HG03025 (cell line): ENCODE data around the gene USP46.

Experiments used
- ATAC-seq: cut with Tn5 transposase; IDR thresholded peaks from one replicate; pipeline ENCODE4 v1.9.1; 2021; ENCODE audit warnings: mild to moderate bottlenecking, moderate library complexity; ENCODE audit not compliant: unreplicated experiment, low FRiP score

The USP46 gene

DNA sequence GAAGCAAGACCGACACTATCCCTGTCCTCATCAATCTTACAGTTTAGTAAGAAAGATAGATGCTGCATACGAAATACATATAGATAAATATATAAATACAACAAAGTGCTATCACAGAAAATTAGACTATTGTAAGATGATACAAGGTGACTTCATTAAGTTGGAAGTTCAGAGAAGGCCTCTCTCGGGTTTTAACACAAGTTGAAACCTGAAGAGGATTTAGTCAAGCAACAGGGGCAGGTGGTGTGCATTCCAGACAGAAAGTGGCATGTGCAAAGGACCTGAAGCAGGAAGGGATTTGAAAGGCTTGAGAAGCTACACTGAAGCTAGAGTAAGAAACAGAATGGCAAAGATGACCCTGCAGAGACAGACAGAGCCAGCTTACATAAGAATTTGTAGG, 36.5 kb downstream of the USP46 start:
- no peak for ATAC-seq

DNA sequence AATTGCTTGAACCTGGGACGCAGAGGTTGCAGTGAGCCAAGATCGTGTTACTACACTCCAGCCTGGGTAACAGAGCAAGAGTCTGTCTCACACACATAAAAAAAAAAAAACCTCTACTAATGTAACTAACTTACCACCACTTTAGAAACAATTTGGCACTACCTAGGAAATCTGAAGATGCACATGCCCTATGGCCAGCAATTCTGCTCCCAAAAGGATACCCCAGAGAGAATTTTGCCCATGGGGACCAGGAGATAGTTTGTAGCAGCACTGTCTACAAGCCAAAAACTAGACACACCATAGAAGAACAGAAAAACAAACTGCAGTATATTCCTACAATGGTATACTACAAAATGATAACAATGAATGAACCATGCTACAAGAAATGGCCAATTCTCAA, 37.5 kb downstream of the USP46 start:
- no peak for ATAC-seq

DNA sequence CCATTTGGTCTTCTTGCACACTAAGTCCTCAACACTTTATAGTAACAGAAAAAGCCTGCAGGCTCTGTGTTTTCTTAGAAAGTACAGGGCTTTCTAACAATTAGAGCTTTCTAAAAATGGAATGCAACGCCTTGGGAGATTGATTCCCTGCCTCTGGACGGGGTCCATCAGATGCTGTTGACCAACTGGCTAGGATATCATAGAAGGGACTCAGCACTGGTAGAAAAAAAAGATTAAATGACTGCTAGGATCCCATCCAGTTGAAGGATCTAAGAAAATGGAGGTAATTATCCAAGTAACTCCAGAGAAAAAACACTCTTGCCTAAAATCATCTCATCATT, 39.5 kb downstream of the USP46 start:
- ATAC-seq = no peak

DNA sequence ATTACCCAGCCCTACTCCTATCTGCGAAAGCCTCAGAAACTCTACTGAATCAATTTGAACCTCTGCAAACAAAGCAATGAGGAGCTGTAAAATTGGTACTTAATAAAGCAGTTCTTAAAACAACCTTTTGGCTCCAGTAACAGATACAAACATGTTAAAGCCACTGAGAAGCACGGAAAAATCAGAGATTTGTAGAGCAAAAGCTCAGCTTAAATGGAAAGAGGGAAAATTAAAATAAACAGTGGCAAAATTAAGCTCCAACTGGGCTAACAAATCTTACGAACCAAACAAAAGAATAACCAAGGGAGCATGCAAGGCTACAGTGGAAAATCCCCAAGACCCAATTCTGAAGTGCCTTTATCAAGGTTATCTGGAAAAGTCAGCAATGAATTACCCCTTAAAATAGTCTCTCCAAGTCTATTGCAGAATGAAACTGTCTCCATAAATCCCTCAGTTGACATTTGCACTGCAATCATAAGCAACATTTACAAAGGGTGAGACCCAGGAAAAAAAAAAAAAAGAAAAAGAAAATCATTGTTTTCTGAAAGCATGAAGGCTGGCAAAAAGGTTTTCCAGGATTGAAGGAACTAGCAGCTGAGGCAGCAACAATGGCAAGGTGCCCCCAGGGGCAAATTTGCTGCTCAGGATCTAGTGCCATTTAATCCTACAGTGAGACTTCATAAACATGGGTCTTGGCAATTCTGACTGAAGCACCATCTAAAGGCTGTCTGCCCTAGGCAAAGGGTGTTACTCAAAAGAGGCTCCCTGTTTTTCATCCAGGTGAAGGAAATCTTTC, 40.1 kb downstream of the USP46 start:
- no peak for ATAC-seq

DNA sequence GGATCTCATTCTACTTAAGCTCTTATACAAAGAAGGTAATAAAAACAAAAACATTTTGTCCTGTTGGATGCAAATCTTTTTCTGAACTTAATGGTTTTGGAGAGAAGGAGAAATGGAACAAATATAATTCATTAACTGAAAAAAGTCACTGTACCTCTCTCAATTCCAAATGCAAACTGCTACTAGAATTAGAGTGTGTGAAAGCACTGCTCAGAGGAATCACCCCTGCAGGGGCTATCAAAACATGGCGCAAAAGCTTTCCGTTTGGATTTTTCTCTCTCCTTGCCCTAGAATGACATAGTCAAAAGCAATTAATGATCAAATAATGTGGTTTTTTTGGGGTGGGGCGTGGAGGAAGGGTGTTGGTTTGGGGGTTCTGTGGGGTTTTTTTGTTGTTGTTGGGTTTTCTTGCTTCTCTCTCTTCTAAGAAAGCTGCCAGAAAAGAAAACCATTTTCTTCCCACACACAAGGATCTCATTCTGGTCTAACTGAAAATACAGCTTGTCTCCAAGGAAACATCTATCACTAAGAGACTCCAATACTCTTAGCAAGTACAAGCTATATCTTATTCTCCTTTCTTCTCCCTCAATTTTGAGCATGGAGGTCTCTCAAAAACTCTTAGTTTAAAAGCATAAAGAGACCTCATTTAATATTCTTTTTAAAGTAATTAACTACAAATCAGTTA, 41.6 kb downstream of the USP46 start:
- ATAC-seq = no peak

- ATAC-seq = no peak
These were observed 44.9 kb downstream of the USP46 start for GRCh38 chr4:52614241-52614640.

- no peak for ATAC-seq
These were observed 46.8 kb downstream of the USP46 start for GRCh38 chr4:52612341-52612740.

DNA sequence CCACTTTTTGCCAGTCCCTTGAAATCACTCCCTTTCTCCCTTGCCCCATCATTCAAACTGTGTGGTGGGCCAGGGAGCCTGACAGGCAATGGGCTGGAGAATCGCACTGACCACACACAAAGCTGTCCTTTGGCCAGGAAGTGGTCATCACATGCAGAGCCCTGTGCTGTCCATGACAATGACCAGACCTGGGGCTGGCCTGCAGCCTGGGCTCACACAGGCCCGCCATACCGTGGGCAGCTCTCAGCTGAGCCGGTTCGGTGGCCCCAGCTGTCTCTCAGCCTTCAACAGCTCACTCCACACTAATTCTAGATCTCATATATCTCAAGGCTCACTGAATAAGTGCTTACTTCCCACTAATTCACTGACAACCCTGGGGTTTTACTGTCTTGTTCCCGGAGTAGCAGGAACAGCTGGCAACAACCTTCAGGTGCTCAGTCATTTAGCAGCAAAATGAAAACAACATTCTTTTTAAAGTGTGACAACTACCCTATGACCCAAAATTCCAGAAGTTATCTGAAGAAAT, 48.0 kb downstream of the USP46 start:
- no peak for ATAC-seq

- no peak for ATAC-seq
These were observed 52.4 kb downstream of the USP46 start for GRCh38 chr4:52606726-52607125.

DNA sequence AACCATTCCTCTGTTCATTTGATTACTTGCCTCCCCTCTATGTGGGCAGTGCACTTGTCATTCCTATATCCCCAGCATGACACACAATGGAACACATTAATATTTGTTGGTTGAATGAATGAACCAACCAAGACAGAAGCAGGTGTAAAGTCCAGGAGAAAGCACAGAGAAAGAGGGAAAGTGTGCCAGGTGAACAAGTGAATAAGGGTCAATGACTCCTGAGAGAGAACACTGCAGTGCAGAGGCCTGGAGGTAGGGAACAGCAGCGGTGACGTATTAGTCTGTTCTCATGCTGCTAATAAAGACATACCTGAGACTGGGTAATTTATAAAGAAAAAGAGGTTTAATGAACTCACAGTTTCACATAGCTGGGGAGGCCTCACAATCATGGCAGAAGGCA, 53.1 kb downstream of the USP46 start:
- ATAC-seq = no peak

DNA sequence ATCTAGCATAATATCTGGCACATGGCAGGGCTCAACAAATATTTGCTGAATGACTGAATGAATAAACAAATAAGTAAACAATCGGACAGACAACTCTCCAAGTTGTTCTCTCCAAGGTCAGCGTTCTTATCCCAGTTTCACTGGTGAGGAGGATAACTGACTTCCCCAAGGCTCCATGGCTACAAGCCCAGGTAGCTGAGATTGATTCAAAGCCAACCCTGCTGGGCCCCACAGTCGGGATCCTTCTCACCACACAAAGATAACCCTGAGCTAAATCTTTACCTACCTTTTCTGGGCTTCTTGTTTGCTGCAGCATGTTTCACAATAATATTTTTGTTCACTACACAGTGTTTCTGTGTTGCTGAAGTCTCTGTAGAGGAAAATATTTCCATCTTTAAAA, 54.9 kb downstream of the USP46 start:
- ATAC-seq = no peak

DNA sequence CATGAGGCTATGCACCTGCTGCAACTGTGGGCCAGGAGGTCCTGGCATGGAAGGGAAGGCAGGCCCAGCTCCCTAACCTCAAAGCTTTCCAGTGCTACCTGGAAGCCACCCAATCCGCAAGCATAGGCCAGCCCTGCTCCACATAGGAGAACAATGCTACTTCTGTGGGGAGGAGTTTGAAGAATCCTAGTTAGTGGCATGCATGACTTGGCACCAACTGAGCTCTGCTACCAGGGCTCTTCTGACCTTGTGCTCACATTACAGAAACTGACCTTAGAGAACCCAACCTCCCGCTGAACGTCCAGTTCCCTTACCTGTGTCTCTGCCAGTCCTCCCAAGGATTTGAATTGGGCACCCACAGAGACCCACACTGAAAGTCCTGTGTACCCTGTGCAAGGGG, 58.8 kb downstream of the USP46 start:
- ATAC-seq = no peak

GRCh38 chr4:52595001-52595400, 64.1 kb downstream of the USP46 start:
- ATAC-seq = no peak

- ATAC-seq = no peak
These were observed 66.8 kb downstream of the USP46 start for GRCh38 chr4:52592287-52592686.

DNA sequence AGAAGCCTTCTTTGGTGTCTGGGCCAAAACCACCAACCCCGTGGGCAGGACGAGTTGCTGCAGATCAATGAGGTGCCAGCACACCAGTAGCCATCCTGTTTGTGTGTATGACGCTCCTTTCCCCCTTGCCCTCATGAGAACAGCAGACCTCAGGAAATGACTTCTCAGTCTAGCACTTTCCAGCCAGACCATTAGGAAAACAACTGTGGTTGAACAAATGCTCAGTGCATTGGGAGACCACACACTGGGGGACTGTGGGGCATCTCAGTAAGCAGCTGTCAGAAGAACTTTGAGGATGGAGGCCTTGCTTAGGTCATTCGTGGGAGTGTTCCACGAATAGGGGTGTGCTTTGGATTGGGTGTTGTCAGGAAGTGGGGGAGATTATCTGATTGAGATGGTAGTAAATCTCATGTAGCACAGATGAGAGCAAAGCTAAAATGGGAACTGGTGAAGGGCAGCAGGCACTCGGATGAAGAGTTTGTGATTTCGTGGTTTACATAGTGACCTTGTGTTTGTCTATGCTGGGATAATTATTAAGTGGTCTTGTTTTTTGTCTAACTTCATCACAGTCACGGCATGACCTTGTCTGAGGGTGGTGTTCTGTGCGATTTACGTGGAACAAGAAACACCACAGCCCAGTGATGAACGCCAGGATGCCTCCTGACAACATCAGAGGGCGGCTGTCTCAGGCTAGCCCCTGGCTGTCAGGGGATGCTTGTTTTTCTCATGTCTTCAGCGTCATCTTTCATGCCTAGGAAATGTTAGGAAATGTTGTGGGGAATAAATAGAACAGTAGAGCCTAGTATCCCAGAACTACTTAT, 70.1 kb downstream of the USP46 start:
- ATAC-seq = no peak

DNA sequence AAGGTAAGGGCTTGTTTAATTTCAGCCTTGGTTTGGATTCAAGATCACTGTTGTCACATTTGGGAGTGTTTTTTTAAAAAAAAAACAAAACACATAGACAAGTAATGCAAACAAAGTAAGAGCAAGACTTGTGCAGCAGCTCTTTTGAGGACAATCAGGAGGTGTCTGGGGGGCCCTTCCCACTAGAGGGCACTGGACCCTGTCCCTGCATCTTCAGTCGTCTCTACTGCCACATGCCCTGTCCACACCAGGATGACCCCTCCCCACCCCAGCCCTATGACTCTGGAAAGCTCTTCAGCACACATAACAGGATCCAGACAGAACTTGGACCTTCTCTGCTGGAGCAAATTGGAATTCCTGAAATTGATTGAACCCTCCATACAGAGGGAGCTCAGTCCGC, 71.0 kb downstream of the USP46 start:
- ATAC-seq = peak; percentile 53

DNA sequence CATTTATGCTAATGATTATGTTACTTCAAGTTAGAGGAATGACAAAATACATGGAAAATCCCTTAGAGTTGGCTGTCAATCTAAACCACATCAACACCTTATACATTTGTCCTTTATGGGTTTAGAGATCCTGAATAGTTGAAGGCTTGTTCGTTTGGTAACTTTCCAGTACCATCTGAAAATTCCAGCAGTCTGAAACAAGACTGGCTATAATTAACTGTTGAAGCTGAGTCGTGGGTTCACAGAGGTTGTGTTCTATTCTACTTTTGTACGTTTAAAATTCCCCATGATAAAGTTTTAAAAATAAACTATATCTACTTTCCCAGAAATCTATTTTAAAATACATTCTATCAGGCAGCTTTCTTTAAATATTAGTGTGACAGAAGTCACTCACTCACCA, 73.0 kb downstream of the USP46 start:
- no peak for ATAC-seq

- ATAC-seq = no peak
These were observed 73.7 kb downstream of the USP46 start for GRCh38 chr4:52585379-52585778.

GRCh38 chr4:52579602-52580272, 79.4 kb downstream of the USP46 start:
- no peak for ATAC-seq

- ATAC-seq = no peak
These were observed 80.2 kb downstream of the USP46 start for GRCh38 chr4:52578951-52579350.

GRCh38 chr4:52577624-52577962, 81.5 kb downstream of the USP46 start:
- no peak for ATAC-seq
